Activated T-cell treated with anti-CD3 and anti-CD28 coated beads for 48 hours (primary cell): ENCODE measurements around the gene CDK10.

ENCODE experiments used
- DNase-seq: peaks from one replicate; pipeline ENCODE4 v3.0.0-alpha.2; 2020; ENCODE audit warnings: low read depth

The CDK10 gene

DNA sequence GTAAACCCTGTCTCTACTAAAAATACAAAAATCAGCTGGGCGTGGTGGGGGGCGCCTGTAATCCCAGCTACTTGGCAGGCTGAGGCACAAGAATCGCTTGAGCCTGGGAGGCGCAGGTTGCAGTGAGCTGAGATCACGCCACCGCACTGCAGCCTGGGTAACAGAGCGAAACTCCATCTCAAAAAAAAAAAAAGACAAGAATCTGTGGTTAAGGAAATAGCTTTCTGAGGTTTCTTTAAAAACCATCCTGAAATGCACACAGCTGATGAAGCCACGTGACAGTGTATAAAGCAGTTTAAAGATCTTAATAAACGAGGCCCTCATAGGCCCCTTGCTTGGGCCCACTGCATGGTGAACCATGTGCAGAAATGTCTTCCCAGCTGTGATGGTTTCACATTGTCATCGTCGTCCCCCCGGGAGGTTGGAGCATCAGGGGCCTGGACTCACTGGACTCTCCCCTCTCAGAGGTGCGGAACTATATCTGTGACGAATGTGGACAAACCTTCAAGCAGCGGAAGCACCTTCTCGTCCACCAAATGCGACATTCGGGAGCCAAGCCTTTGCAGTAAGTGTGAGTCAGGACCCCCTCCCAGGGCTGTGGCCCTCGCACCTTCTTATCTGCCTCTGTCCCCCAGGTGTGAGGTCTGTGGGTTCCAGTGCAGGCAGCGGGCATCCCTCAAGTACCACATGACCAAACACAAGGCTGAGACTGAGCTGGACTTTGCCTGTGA is 51.0 kb downstream of the CDK10 start:
- DNase-seq, result peak; percentile 23

DNA sequence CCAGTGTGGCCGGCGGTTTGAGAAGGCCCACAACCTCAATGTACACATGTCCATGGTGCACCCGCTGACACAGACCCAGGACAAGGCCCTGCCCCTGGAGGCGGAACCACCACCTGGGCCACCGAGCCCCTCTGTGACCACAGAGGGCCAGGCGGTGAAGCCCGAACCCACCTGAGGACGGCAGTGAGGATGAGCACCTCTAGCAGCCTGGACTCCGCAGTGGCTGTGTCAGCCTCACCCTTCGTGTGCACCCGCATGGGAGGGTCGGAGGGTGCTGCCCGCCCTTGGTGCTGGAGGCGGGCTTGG is 51.5 kb downstream of the CDK10 start:
- no peak for DNase-seq

DNA sequence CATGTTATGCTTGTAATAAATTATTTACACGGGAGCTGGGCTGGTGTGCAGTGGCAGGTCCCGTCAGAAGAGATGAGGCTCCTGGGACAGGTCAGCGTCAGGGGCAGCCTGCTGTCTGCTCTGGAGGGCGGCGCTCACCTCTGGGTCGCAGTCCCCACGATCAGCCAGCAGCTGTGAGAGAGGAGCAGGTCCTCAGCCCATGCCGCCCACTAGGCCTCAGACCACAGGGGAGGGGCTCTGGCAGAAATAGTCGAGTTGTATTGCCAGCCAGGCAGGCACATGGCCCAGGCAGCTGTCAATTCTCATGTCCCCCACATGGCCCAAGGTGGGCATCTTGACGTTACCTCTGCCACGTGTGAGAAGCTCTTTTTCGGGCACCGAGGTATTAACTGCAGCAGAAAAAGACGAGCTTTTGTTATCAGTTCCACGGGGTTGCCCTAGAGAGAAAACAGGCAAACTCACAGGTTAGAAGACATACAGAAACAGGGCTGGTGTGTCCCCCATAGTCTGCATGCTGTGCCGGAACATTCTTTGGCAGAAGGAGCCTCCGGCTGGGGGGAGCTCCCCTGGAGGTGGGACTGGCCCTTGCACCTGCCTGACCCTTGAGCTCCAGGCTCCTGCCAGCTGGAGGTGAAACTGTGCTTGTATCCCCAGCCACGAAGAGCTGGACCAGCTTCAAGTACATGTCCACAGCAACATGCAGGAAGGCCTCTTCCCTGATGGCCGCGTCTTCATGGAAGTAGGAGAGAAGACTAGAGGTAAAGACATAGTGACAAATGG is 52.2 kb downstream of the CDK10 start:
- DNase-seq, result no peak

DNA sequence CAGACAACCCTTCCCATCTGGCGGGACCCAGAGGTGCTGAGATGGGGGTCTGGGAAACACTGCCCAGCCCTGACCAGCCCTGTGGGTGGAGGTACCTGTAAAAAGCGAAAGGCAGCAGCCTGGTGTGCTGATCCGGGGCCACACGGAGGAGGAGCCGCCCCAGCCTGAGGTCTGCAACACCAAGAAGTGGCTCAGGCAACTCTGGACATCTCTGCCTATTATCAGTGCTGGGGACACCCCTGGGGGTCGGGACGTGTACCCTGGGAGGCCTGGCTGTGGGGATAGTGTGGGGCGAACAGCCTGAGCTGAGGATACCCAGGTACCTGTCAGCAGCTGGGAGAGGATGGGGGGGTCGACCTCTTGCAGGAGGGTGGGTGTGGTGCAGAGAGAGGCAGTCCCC is 52.9 kb downstream of the CDK10 start:
- DNase-seq, result no peak

DNA sequence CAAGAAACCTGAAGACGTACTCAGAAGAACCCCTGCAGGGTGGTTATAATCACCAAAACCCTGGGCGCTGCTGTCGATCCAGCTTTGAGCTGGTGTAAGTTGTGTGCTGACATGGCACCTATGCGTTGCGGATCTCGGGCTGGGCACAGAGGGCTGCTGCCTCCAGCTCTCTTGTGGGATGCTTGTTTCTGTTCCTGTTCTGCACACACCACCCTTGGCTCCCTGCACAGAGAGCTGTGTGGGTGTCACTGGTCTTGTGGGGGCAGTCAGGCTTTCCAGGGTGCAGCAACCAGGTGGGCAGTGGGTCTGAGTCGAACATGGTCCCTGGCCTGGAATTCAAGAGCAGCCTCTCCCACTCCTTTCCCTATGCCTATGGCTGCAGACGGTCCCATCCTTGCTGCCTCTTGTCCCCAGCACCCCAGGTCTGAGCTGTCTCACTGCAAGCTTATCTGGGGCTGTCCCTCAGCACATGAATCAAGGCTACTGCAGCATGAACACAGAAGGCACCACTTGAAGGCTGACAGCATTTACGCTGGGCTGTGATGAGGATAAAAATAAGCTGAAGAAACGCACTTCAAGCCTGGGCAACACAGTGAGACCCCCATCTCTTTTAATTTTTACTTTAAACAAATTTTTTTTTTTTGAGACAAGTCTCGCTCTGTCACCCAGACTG is 55.0 kb downstream of the CDK10 start:
- no peak for DNase-seq

DNA sequence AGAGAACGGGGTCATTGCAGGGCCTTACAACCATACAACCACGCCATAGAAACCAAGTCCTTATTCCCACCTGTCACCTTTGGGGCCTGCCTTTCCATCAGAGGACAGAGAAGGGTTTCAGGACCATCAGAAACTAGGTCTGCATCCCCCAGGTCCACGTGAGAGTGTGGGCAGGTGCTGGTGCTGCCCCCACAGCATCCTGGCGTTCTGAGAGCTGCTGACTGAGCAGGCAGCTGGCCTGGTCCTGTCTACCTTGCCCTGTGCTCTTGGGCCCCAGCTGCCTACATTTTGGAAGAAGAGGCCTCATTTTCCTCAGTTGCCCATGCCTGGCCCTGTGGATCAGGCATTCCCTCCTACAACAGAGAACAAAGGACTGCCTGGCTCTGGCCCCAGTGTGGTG is 56.5 kb downstream of the CDK10 start:
- no peak for DNase-seq

DNA sequence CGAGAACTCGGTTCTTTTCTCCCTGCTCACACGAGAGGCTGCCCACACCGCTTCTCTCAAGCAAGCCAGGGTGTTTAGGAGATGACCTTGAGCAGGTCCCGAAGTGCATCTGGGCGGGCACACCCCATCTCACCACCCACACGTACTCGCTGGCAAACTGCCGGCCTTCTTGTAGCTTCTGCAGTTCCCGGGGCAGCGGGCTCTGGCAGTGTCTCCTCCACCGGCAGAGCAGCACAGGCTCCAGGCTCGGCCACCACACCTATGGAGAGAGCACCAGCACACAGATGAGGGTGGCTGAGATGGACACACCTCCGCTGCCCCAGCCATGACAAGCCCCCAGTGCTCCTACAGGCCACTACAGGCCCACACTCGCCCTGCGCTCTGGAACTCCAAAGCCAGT is 58.3 kb downstream of the CDK10 start:
- no peak for DNase-seq
